H7 (cell line): ENCODE measurements around the gene MEIS3. TPM values are rescaled to one million over a fixed set of nuclear protein-coding genes. Genes with fewer than 3 reads are reported as not detected.
"Not testable (repeated sequence)": the region's sequence is repeated elsewhere in the genome, so short reads cannot be mapped to it uniquely, and the experiment has no call there.

Source experiments
- DNase-seq: peaks from one replicate; pipeline ENCODE4 v3.0.0; 2012
- H3K27me3 ChIP-seq: 2 replicates; pipeline ENCODE4 v1.6.0; 2011; ENCODE audit warnings: mild to moderate bottlenecking, low read length; ENCODE audit not compliant: control insufficient read depth, insufficient read depth
- H3K36me3 ChIP-seq: replicated peaks from 2 replicates; pipeline ENCODE4 v1.5.1; 2011; ENCODE audit warnings: low read length; ENCODE audit not compliant: control insufficient read depth, insufficient read depth
- H3K4me3 ChIP-seq: 2 replicates; pipeline ENCODE4 v1.5.1; 2011; ENCODE audit warnings: low read depth, mild to moderate bottlenecking, control low read depth, low read length, moderate library complexity; ENCODE audit not compliant: insufficient read depth
- total RNA-seq: library from RNA; depleted of rRNA; stranded (reverse); fragments of >200 nt; shearing (Covaris generic); gene quantifications from 2 replicates; pipeline ENCODE4 v1.2.3, GENCODE V29; 2014

MEIS3 gene
- total RNA-seq, 1 experiment from 2014 or later = 134 TPM

GRCh38 chr19:47376589-47377144 lies 42.7 kb downstream of the MEIS3 start:
- DNase-seq = peak; percentile 46
- peaks cover 55% of the 10 kb centered on the region for H3K36me3 ChIP-seq

GRCh38 chr19:47375694-47376588 lies 43.4 kb downstream of the MEIS3 start:
- peaks cover 54% of the 10 kb centered on the region for H3K36me3 ChIP-seq
- no peak overlapping the region for H3K4me3 ChIP-seq
- no peak for DNase-seq
- H3K27me3 ChIP-seq = no peaks in the 10 kb centered on the region

More at GRCh38 chr19:47376589-47377144, 42.7 kb downstream of the MEIS3 start:
- no peak overlapping the region for H3K4me3 ChIP-seq
- H3K27me3 ChIP-seq = no peaks in the 10 kb centered on the region

GRCh38 chr19:47374876-47375693 lies 44.2 kb downstream of the MEIS3 start:
- Histone ChIP-seq H3K36me3 (peaks cover 51% of the 10 kb centered on the region), H3K27me3 (no peaks in the 10 kb centered on the region), H3K4me3 (no peak overlapping the region)
- peak; percentile 58 for DNase-seq

GRCh38 chr19:47373246-47374240 lies 45.8 kb downstream of the MEIS3 start:
- Histone ChIP-seq H3K36me3 (peaks cover 59% of the 10 kb centered on the region), H3K27me3 (no peaks in the 10 kb centered on the region), H3K4me3 (no peak overlapping the region)
- DNase-seq = peak; percentile 28

GRCh38 chr19:47372603-47373002 lies 46.7 kb downstream of the MEIS3 start:
- no peaks in the 10 kb centered on the region for H3K27me3 ChIP-seq
- no peak overlapping the region for H3K4me3 ChIP-seq
- H3K36me3 ChIP-seq = peaks cover 57% of the 10 kb centered on the region
- DNase-seq = peak; percentile 32

GRCh38 chr19:47371261-47371660 lies 48.1 kb downstream of the MEIS3 start:
- H3K4me3 ChIP-seq = no peak overlapping the region
- H3K27me3 ChIP-seq = no peaks in the 10 kb centered on the region
- H3K36me3 ChIP-seq = peaks cover 49% of the 10 kb centered on the region
- DNase-seq = no peak

GRCh38 chr19:47370045-47370611 lies 49.2 kb downstream of the MEIS3 start:
- Histone ChIP-seq H3K4me3 (no peak overlapping the region), H3K27me3 (no peaks in the 10 kb centered on the region), H3K36me3 (peaks cover 44% of the 10 kb centered on the region)
- no peak for DNase-seq

- peaks cover 47% of the 10 kb centered on the region for H3K36me3 ChIP-seq
- not testable (repeated sequence) for H3K4me3 ChIP-seq, H3K27me3 ChIP-seq, DNase-seq
Observed at GRCh38 chr19:47365455-47365854, 53.9 kb downstream of the MEIS3 start.

GRCh38 chr19:47363758-47364531 lies 55.4 kb downstream of the MEIS3 start:
- peaks cover 44% of the 10 kb centered on the region for H3K36me3 ChIP-seq
- H3K27me3 ChIP-seq = no peaks in the 10 kb centered on the region
- peak; percentile 63 for DNase-seq
- no peak overlapping the region for H3K4me3 ChIP-seq

GRCh38 chr19:47362321-47362720 lies 57.0 kb downstream of the MEIS3 start:
- DNase-seq = no peak
- H3K27me3 ChIP-seq = no peaks in the 10 kb centered on the region
- no peak overlapping the region for H3K4me3 ChIP-seq
- peaks cover 49% of the 10 kb centered on the region for H3K36me3 ChIP-seq

- H3K27me3 ChIP-seq = no peaks in the 10 kb centered on the region
- H3K4me3 ChIP-seq = no peak overlapping the region
- DNase-seq = no peak
- H3K36me3 ChIP-seq = peaks cover 52% of the 10 kb centered on the region
Observed at GRCh38 chr19:47358936-47359335, 60.4 kb downstream of the MEIS3 start.

- Histone ChIP-seq H3K4me3 (no peak overlapping the region), H3K36me3 (peaks cover 54% of the 10 kb centered on the region), H3K27me3 (no peaks in the 10 kb centered on the region)
- DNase-seq = peak; percentile 78
Observed at GRCh38 chr19:47357788-47358680, 61.3 kb downstream of the MEIS3 start.
